Measurements from ENCODE around the gene ABCB9.
"Not testable (repeated sequence)": the region's sequence is repeated elsewhere in the genome, so short reads cannot be mapped to it uniquely, and the experiment has no call there.

ABCB9 gene

DNA sequence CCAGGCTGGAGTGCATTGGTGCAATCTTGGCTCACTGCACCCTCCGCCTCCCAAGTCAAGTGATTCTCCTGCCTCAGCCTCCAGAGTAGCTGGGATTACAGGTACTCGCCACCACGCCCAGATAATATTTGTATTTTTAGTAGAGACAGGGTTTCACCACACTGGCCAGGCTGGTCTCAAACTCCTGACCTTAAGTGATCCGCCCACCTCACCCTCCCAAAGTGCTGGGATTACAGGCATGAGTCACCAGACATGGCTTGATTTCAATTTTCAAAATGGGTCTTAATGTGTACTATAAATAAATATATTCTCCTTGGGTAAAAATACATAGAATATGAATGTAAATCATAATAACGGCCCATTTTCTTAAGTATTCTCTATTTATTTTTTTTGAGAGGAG, 24.9 kb downstream of the ABCB9 start:
- H3K4me2 ChIP-seq (ENCODE audit: low read length); H3K9me3 ChIP-seq (replicated peaks; ENCODE audit: low read length): not testable (repeated sequence)

GRCh38 chr12:122939125-122939524, 27.1 kb downstream of the ABCB9 start:
- Histone ChIP-seq H3K9ac (ENCODE audit: low read depth, low read length) (no peak overlapping the region), H3K27me3 (ENCODE audit: control insufficient read depth, insufficient read depth, low read length) (no peaks in the 10 kb centered on the region), H3K4me2 (ENCODE audit: low read length) (no peak overlapping the region), H3K36me3 (ENCODE audit: insufficient read depth, low read length) (no peaks in the 10 kb centered on the region), H3K4me3 (ENCODE audit: low read length) (no peak overlapping the region), H3K9me3 (replicated peaks; ENCODE audit: low read length) (no peaks in the 10 kb centered on the region), H3K4me1 (ENCODE audit: control insufficient read depth, insufficient read depth, low read length) (peaks cover 29% of the 10 kb centered on the region)

More for the DNA sequence above, 24.9 kb downstream of the ABCB9 start:
- not testable (repeated sequence) for H3K9ac ChIP-seq (ENCODE audit: low read depth, low read length); H3K4me3 ChIP-seq (ENCODE audit: low read length); H3K36me3 ChIP-seq (ENCODE audit: insufficient read depth, low read length); H3K27me3 ChIP-seq (ENCODE audit: control insufficient read depth, insufficient read depth, low read length)
- peaks cover 48% of the 10 kb centered on the region for H3K4me1 ChIP-seq (ENCODE audit: control insufficient read depth, insufficient read depth, low read length)

- Histone ChIP-seq H3K36me3 (ENCODE audit: insufficient read depth, low read length) (no peaks in the 10 kb centered on the region), H3K27me3 (ENCODE audit: control insufficient read depth, insufficient read depth, low read length) (no peaks in the 10 kb centered on the region), H3K4me2 (ENCODE audit: low read length) (no peak overlapping the region), H3K4me1 (ENCODE audit: control insufficient read depth, insufficient read depth, low read length) (peaks cover 17% of the 10 kb centered on the region), H3K9ac (ENCODE audit: low read depth, low read length) (no peak overlapping the region), H3K9me3 (replicated peaks; ENCODE audit: low read length) (no peaks in the 10 kb centered on the region), H3K4me3 (ENCODE audit: low read length) (no peak overlapping the region)
Observed at GRCh38 chr12:122937622-122938091, 28.6 kb downstream of the ABCB9 start.

GRCh38 chr12:122935318-122935717, 30.9 kb downstream of the ABCB9 start:
- H3K9me3 ChIP-seq (replicated peaks; ENCODE audit: low read length): no peaks in the 10 kb centered on the region
- H3K4me2 ChIP-seq (ENCODE audit: low read length): no peak overlapping the region
- no peak overlapping the region for H3K4me3 ChIP-seq (ENCODE audit: low read length)
- no peaks in the 10 kb centered on the region for H3K27me3 ChIP-seq (ENCODE audit: control insufficient read depth, insufficient read depth, low read length)
- H3K4me1 ChIP-seq (ENCODE audit: control insufficient read depth, insufficient read depth, low read length): no peaks in the 10 kb centered on the region
- H3K9ac ChIP-seq (ENCODE audit: low read depth, low read length): no peak overlapping the region
- no peaks in the 10 kb centered on the region for H3K36me3 ChIP-seq (ENCODE audit: insufficient read depth, low read length)

DNA sequence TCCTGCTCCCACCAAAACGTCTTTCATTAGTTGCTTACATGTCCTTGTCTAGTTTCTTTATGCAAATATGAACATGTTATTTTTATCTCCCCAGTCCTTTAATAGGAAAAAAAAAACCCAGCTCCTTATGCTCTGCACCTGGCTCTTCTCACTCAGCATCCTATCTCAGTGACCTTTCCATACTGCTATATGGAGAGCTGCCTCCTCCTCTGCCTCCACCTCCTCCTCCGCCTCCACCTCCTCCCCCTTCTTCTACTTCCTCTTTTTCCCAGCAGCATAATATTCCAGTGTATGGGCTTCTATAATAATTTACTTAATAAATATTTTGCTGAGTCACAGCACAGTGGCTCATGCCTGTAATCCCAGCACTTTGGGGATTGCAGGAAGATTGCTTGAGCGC, 31.5 kb downstream of the ABCB9 start:
- no peaks in the 10 kb centered on the region for H3K4me1 ChIP-seq (ENCODE audit: control insufficient read depth, insufficient read depth, low read length)
- H3K27me3 ChIP-seq (ENCODE audit: control insufficient read depth, insufficient read depth, low read length): peaks cover 2% of the 10 kb centered on the region

DNA sequence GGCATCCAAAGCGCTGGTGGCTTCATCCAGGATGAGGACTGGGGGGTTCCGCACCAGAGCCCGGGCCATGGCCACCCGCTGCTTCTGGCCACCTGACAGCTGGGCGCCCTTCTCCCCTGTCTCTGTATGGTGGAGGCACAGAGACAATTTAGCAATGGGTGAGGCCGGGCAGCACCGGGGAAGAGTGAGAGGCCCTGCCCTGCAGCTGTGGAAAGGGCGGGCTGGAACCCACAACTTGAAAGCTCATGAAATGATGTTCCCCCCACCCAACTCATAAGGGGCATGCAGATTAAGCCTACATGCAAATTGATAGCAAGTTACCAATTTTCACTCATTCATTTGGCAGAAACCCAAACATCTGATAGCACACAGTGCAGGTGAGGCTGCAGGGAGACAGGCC, 34.1 kb downstream of the ABCB9 start:
- Histone ChIP-seq H3K9me3 (replicated peaks; ENCODE audit: low read length) (no peaks in the 10 kb centered on the region), H3K4me1 (ENCODE audit: control insufficient read depth, insufficient read depth, low read length) (no peaks in the 10 kb centered on the region), H3K4me3 (ENCODE audit: low read length) (no peak overlapping the region), H3K27me3 (ENCODE audit: control insufficient read depth, insufficient read depth, low read length) (peaks cover 2% of the 10 kb centered on the region), H3K36me3 (ENCODE audit: insufficient read depth, low read length) (no peaks in the 10 kb centered on the region), H3K9ac (ENCODE audit: low read depth, low read length) (no peak overlapping the region), H3K4me2 (ENCODE audit: low read length) (no peak overlapping the region)

More for the DNA sequence above, 31.5 kb downstream of the ABCB9 start:
- no peaks in the 10 kb centered on the region for H3K9me3 ChIP-seq (replicated peaks; ENCODE audit: low read length)
- no peak overlapping the region for H3K9ac ChIP-seq (ENCODE audit: low read depth, low read length)
- H3K4me3 ChIP-seq (ENCODE audit: low read length): no peak overlapping the region
- no peak overlapping the region for H3K4me2 ChIP-seq (ENCODE audit: low read length)
- H3K36me3 ChIP-seq (ENCODE audit: insufficient read depth, low read length): no peaks in the 10 kb centered on the region

DNA sequence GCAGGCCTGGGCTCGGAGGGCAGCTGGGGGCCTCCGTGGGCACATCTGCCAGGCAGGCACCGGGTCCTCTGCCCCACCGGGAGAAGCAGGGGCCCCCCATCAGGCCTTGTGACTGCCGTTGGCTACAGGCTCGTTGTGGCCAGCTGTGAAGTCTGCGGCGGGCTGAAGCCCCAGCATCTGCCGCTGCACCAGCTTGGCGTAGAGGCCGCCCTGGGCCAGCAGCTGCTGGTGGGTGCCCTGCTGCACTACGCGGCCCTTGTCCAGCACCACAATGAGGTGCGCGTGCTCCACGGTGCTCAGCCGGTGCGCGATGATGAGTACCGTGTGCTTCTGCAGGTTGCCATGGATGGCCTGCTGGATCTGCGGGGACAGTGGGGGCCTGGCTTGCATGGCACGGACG, 36.5 kb downstream of the ABCB9 start:
- no peaks in the 10 kb centered on the region for H3K4me1 ChIP-seq (ENCODE audit: control insufficient read depth, insufficient read depth, low read length)
- no peaks in the 10 kb centered on the region for H3K9me3 ChIP-seq (replicated peaks; ENCODE audit: low read length)
- H3K4me2 ChIP-seq (ENCODE audit: low read length): no peak overlapping the region
- H3K9ac ChIP-seq (ENCODE audit: low read depth, low read length): no peak overlapping the region
- no peak overlapping the region for H3K4me3 ChIP-seq (ENCODE audit: low read length)
- peaks cover 2% of the 10 kb centered on the region for H3K27me3 ChIP-seq (ENCODE audit: control insufficient read depth, insufficient read depth, low read length)
- no peaks in the 10 kb centered on the region for H3K36me3 ChIP-seq (ENCODE audit: insufficient read depth, low read length)

GRCh38 chr12:122929148-122929538, 37.1 kb downstream of the ABCB9 start:
- Histone ChIP-seq H3K4me3 (ENCODE audit: low read length) (no peak overlapping the region), H3K9ac (ENCODE audit: low read depth, low read length) (no peak overlapping the region), H3K9me3 (replicated peaks; ENCODE audit: low read length) (no peaks in the 10 kb centered on the region), H3K4me1 (ENCODE audit: control insufficient read depth, insufficient read depth, low read length) (no peaks in the 10 kb centered on the region), H3K4me2 (ENCODE audit: low read length) (no peak overlapping the region), H3K27me3 (ENCODE audit: control insufficient read depth, insufficient read depth, low read length) (peaks cover 2% of the 10 kb centered on the region), H3K36me3 (ENCODE audit: insufficient read depth, low read length) (no peaks in the 10 kb centered on the region)

- Histone ChIP-seq H3K27me3 (ENCODE audit: control insufficient read depth, insufficient read depth, low read length) (peaks cover 2% of the 10 kb centered on the region), H3K4me1 (ENCODE audit: control insufficient read depth, insufficient read depth, low read length) (no peaks in the 10 kb centered on the region), H3K4me2 (ENCODE audit: low read length) (no peak overlapping the region), H3K4me3 (ENCODE audit: low read length) (no peak overlapping the region), H3K9me3 (replicated peaks; ENCODE audit: low read length) (no peaks in the 10 kb centered on the region), H3K36me3 (ENCODE audit: insufficient read depth, low read length) (no peaks in the 10 kb centered on the region), H3K9ac (ENCODE audit: low read depth, low read length) (no peak overlapping the region)
Observed at GRCh38 chr12:122928404-122929147, 37.7 kb downstream of the ABCB9 start.

- H3K4me1 ChIP-seq (ENCODE audit: control insufficient read depth, insufficient read depth, low read length): no peaks in the 10 kb centered on the region
- no peaks in the 10 kb centered on the region for H3K9me3 ChIP-seq (replicated peaks; ENCODE audit: low read length)
- no peak overlapping the region for H3K4me2 ChIP-seq (ENCODE audit: low read length)
- peaks cover 2% of the 10 kb centered on the region for H3K27me3 ChIP-seq (ENCODE audit: control insufficient read depth, insufficient read depth, low read length)
- H3K36me3 ChIP-seq (ENCODE audit: insufficient read depth, low read length): no peaks in the 10 kb centered on the region
- H3K4me3 ChIP-seq (ENCODE audit: low read length): no peak overlapping the region
- no peak overlapping the region for H3K9ac ChIP-seq (ENCODE audit: low read depth, low read length)
Observed at GRCh38 chr12:122927756-122928403, 38.4 kb downstream of the ABCB9 start.

- Histone ChIP-seq H3K9me3 (replicated peaks; ENCODE audit: low read length) (no peaks in the 10 kb centered on the region), H3K4me1 (ENCODE audit: control insufficient read depth, insufficient read depth, low read length) (peaks cover 5% of the 10 kb centered on the region), H3K9ac (ENCODE audit: low read depth, low read length) (no peak overlapping the region), H3K4me3 (ENCODE audit: low read length) (no peak overlapping the region), H3K36me3 (ENCODE audit: insufficient read depth, low read length) (no peaks in the 10 kb centered on the region), H3K27me3 (ENCODE audit: control insufficient read depth, insufficient read depth, low read length) (no peaks in the 10 kb centered on the region), H3K4me2 (ENCODE audit: low read length) (no peak overlapping the region)
Observed at GRCh38 chr12:122921917-122922316, 44.3 kb downstream of the ABCB9 start.

- no peak overlapping the region for H3K4me3 ChIP-seq (ENCODE audit: low read length)
- peaks cover 10% of the 10 kb centered on the region for H3K4me1 ChIP-seq (ENCODE audit: control insufficient read depth, insufficient read depth, low read length)
Observed at GRCh38 chr12:122920687-122921086, 45.6 kb downstream of the ABCB9 start.

More at GRCh38 chr12:122920687-122921086, 45.6 kb downstream of the ABCB9 start:
- Histone ChIP-seq H3K27me3 (ENCODE audit: control insufficient read depth, insufficient read depth, low read length) (no peaks in the 10 kb centered on the region), H3K36me3 (ENCODE audit: insufficient read depth, low read length) (no peaks in the 10 kb centered on the region), H3K9ac (ENCODE audit: low read depth, low read length) (no peak overlapping the region), H3K4me2 (ENCODE audit: low read length) (no peak overlapping the region), H3K9me3 (replicated peaks; ENCODE audit: low read length) (no peaks in the 10 kb centered on the region)
